Suprapubic skin (tissue), 4 donors: Measurements from ENCODE around the gene CYBA. TPM values are rescaled to one million over a fixed set of nuclear protein-coding genes. Genes with fewer than 3 reads are reported as not detected.

Experiments
- DNase-seq, 2 donors: peaks; one replicate each; pipeline ENCODE4 v3.0.0-alpha.2; 2019; ENCODE audit warnings: low spot score in 2 of 2
- H3K27ac ChIP-seq: fragments of 200-600 bp; sonication (generic); one replicate; pipeline ENCODE4 v1.5.1; 2019
- H3K27me3 ChIP-seq: fragments of 200-600 bp; sonication (generic); one replicate; pipeline ENCODE4 v1.5.1; 2019
- H3K36me3 ChIP-seq: fragments of 200-600 bp; sonication (generic); one replicate; pipeline ENCODE4 v1.5.1; 2019
- H3K4me1 ChIP-seq: fragments of 200-600 bp; sonication (generic); one replicate; pipeline ENCODE4 v1.5.1; 2019
- H3K4me3 ChIP-seq: fragments of 200-600 bp; sonication (generic); one replicate; pipeline ENCODE4 v1.5.1; 2019; ENCODE audit warnings: mild to moderate bottlenecking
- H3K9me3 ChIP-seq: fragments of 200-600 bp; sonication (generic); one replicate; pipeline ENCODE4 v1.5.1; 2019
- EP300 ChIP-seq: sonication (generic); formaldehyde crosslinking; IDR thresholded peaks from one replicate; pipeline ENCODE4 v1.6.1; 2017; ENCODE audit warnings: antibody characterized with exemption
- POLR2A ChIP-seq, 2 donors: fragments of 450-650 bp; IDR thresholded peaks; one replicate each; pipeline ENCODE4 v1.6.1; 2017; ENCODE audit warnings: antibody characterized with exemption in 2 of 2, mild to moderate bottlenecking in 2 of 2, moderate library complexity in 2 of 2
- POLR2AphosphoS5 ChIP-seq, 3 donors: sonication (generic); formaldehyde crosslinking; IDR thresholded peaks; one replicate each; pipeline ENCODE4 v1.6.1; 2017; ENCODE audit warnings: antibody characterized with exemption in 3 of 3
- WGBS: methylation state at CpG from one replicate; pipeline ENCODE4 v1.1.5; 2018; 5-methylcytosine and 5-hydroxymethylcytosine counted together
- total RNA-seq, 4 donors: library from RNA; depleted of rRNA; stranded (reverse); fragments of >200 nt; gene quantifications; one replicate each; pipeline ENCODE4 v1.1.0, GENCODE V29; 2016
- TF ChIP-seq, protein P1 (sequence below), 2 donors: fragments of 200-600 bp in 1 of 2; fragments of 450-650 bp in 1 of 2; sonication (generic) in 1 of 2; IDR thresholded peaks; one replicate each; pipeline ENCODE4 v1.5.1; 2016 to 2019; ENCODE audit warnings: antibody characterized with exemption in 2 of 2, mild to moderate bottlenecking in 1 of 2, moderate library complexity in 1 of 2

Gene CYBA
- total RNA-seq, 4 donors from 2014 or later: 22.4 to 39.1 (median 29.7) TPM

DNA sequence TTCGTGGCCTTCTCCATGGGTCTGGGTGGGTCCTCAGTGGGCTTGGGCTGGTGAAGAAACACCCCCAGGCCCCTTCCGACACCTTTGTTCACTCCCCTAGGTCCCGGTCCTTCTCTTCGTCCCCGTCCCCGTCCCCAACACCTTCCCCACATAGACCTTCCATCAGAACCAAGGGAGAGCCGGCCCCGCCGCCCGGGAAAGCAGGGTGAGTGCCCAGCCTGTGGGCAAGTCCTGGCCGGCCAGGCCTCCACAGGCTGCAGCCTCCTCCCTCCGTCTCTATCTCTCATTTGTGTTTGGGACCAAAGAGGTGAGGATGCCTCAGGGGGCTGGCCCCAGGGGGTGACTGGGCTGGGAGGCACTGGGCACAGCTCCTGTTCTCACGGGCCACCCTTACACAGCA lies 27.0 kb downstream of the CYBA start:
- H3K36me3 ChIP-seq: peaks cover 78% of the 10 kb centered on the region

DNA sequence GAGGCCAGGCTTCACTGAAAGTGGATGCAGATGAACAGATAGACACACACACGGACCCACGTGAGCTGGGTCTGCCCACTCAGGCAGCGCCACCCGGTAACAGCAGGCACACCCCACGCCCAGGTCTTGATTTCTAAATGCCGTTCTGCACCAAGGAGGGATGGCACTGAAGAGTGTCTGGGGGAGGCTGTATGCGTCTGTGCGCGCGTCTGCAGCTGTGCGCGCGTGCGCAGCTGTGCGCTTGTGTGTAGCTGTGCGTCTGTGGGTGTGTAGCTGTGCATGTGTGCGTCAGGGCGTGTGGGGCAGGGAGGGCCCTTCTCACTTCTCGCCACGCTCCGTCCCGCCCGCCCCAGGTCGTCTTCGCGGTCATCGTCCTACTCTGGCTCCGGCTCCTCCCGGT lies 28.0 kb downstream of the CYBA start:
- 97% methylated on average over 16 of the region's 29 CpGs for WGBS
- Histone ChIP-seq H3K27me3 (no peaks in the 10 kb centered on the region), H3K27ac (no peak overlapping the region), H3K4me3 (no peak overlapping the region), H3K9me3 (no peaks in the 10 kb centered on the region), H3K36me3 (peaks cover 70% of the 10 kb centered on the region), H3K4me1 (no peaks in the 10 kb centered on the region)
- TF ChIP-seq, protein P1, sequence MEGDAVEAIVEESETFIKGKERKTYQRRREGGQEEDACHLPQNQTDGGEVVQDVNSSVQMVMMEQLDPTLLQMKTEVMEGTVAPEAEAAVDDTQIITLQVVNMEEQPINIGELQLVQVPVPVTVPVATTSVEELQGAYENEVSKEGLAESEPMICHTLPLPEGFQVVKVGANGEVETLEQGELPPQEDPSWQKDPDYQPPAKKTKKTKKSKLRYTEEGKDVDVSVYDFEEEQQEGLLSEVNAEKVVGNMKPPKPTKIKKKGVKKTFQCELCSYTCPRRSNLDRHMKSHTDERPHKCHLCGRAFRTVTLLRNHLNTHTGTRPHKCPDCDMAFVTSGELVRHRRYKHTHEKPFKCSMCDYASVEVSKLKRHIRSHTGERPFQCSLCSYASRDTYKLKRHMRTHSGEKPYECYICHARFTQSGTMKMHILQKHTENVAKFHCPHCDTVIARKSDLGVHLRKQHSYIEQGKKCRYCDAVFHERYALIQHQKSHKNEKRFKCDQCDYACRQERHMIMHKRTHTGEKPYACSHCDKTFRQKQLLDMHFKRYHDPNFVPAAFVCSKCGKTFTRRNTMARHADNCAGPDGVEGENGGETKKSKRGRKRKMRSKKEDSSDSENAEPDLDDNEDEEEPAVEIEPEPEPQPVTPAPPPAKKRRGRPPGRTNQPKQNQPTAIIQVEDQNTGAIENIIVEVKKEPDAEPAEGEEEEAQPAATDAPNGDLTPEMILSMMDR (IDR thresholded peaks at IDR 0.05): no peak
- TF ChIP-seq POLR2AphosphoS5 (IDR thresholded peaks at IDR 0.05) (no peak), EP300 (no peak), POLR2A (IDR thresholded peaks at IDR 0.05) (no peak)
- no peak for DNase-seq

More for the DNA sequence above, 27.0 kb downstream of the CYBA start:
- no peak for DNase-seq
- H3K4me3 ChIP-seq: no peak overlapping the region
- H3K9me3 ChIP-seq: no peaks in the 10 kb centered on the region
- no peak overlapping the region for H3K27ac ChIP-seq
- H3K27me3 ChIP-seq: no peaks in the 10 kb centered on the region
- WGBS: 94% methylated on average over 13 of the region's 13 CpGs
- TF ChIP-seq POLR2AphosphoS5 (IDR thresholded peaks at IDR 0.05) (no peak), POLR2A (IDR thresholded peaks at IDR 0.05) (no peak), EP300 (no peak)
- TF ChIP-seq, protein P1 (IDR thresholded peaks at IDR 0.05): no peak
- no peaks in the 10 kb centered on the region for H3K4me1 ChIP-seq

DNA sequence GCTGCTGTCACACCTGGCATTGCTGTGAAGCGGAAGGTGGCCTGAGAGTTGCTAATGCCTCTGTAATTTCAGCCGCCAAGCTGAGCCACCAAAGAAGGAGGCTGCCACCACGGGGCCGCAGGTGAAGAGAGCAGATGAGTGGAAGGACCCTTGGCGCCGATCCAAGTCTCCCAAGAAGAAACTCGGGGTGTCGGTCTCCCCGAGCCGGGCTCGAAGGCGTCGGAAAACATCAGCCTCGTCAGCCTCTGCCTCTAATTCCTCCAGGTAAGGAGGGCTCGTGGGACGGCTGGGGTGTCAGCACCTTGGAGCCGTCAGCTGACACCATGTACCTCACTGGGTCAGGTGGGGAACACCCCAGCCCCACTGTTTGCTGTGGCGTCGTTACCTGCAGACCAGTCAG lies 28.7 kb downstream of the CYBA start:
- H3K36me3 ChIP-seq: peaks cover 67% of the 10 kb centered on the region
- no peak for TF ChIP-seq EP300
- no peak for TF ChIP-seq POLR2A (IDR thresholded peaks at IDR 0.05)
- TF ChIP-seq, protein P1 (IDR thresholded peaks at IDR 0.05): no peak
- no peak for TF ChIP-seq POLR2AphosphoS5 (IDR thresholded peaks at IDR 0.05)
- H3K27ac ChIP-seq: no peak overlapping the region
- peaks cover under 1% of the 10 kb centered on the region for H3K4me1 ChIP-seq
- no peaks in the 10 kb centered on the region for H3K9me3 ChIP-seq
- no peak overlapping the region for H3K4me3 ChIP-seq
- no peaks in the 10 kb centered on the region for H3K27me3 ChIP-seq
- WGBS: 94% methylated on average over 19 of the region's 19 CpGs
- no peak for DNase-seq

DNA sequence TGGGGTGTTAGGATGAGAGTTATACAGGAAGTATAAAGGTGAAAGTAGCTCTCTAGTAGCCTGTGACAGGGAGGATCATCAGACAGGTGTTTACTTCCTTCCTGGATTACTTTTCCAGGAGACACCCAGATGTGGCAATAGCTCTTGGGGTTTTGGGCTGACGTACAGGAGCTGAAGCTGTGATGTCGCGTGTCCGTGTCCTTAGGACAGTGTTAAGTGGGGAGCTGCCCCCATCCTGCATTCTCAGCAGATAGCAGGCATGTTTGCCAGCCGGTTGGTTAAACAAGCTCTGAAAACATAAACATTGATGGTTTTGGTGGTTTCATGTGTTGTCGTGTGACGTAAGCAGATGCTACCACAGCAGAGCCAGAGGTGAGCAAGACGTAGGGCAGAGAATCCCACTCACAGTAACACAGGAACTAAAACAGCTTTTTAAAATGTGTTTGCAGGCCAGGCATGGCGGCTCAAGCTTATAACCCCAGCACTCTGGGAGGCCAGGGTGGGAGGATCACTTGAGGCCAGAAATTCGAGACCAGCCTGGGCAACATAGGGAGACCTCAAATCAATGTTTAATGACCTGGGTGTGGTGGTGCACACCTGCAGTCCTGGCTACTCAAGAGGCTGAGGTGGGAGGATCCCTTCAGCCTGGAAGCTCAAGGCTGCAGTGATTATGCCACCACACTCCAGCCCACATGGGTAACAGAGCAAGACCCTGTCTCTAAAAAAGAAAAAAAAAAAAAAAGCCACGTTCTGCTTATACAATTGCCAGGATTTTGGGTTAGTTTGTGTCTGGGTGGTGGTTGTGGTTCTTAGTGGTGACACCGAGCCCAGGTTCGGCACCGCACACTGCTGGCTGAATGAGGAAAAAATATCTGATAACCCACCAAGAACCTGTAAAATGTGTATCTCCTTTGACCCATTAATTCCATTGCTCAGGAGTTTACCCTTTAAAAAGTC lies 30.7 kb downstream of the CYBA start:
- Histone ChIP-seq H3K27ac (no peak overlapping the region), H3K4me3 (no peak overlapping the region), H3K27me3 (no peaks in the 10 kb centered on the region), H3K4me1 (peaks cover 7% of the 10 kb centered on the region), H3K36me3 (peaks cover 60% of the 10 kb centered on the region), H3K9me3 (no peaks in the 10 kb centered on the region)
- 87% methylated on average over 14 of the region's 14 CpGs for WGBS
- DNase-seq: no peak
- TF ChIP-seq POLR2A (IDR thresholded peaks at IDR 0.05) (no peak), EP300 (no peak), POLR2AphosphoS5 (IDR thresholded peaks at IDR 0.05) (peak in 1 of 3 donors; percentile 9)
- TF ChIP-seq, protein P1 (IDR thresholded peaks at IDR 0.05): no peak

DNA sequence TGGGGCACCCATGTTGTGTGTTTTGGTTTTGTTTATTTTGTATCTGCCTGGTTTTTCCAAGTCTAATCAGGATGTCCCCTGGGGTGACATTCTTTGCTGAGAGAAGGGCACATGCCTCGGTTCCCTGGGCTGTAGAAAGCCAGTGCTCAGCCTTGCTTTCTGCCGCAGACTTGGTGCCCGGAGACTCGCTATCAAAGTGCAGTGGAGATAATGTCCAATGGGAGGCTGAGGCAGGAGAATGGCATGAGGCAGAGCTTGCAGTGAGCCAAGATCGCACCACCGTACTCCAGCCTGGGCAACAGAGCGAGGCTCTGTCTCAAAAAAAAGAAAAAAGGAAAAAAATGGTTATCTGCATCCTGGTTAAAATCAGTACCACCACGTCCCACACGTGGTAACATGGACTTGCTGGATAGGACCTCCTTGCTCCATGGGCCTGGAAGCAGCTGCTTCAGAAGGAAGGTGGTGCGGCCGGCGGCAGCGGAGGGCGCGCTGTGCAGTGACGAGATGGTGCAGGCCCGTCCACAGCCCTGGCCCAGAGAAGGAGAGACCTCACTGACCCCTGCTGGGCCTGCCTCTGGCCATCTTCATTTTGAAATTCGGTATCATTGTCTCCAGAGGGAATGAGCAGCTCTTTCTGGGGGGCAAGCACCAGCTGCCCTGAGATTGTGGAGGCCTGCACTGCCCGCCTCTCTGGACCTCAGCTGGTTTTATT lies 31.7 kb downstream of the CYBA start:
- WGBS: 93% methylated on average over 19 of the region's 19 CpGs
- TF ChIP-seq EP300: no peak
- TF ChIP-seq, protein P1 (IDR thresholded peaks at IDR 0.05): no peak
- no peak for TF ChIP-seq POLR2A (IDR thresholded peaks at IDR 0.05)
- no peak for TF ChIP-seq POLR2AphosphoS5 (IDR thresholded peaks at IDR 0.05)
- peaks cover 52% of the 10 kb centered on the region for H3K36me3 ChIP-seq
- DNase-seq: no peak
- H3K27me3 ChIP-seq: no peaks in the 10 kb centered on the region
- H3K4me3 ChIP-seq: no peak overlapping the region
- no peak overlapping the region for H3K27ac ChIP-seq
- H3K9me3 ChIP-seq: no peaks in the 10 kb centered on the region
- peaks cover 7% of the 10 kb centered on the region for H3K4me1 ChIP-seq
